ENCODE results near the gene ATG3. TPM values are rescaled to one million over a fixed set of nuclear protein-coding genes. Genes with fewer than 3 reads are reported as not detected.
A peak's percentile ranks its signal among the peaks of the same experiment; 100 is the strongest.
"Not testable (repeated sequence)": the region's sequence is repeated elsewhere in the genome, so short reads cannot be mapped to it uniquely, and the experiment has no call there.

The ATG3 gene
- polyA plus RNA-seq, 4 donors = 48.2 to 73.0 (median 63.5) TPM

- H3K36me3 ChIP-seq (ENCODE audit: control insufficient read depth in 3 of 3, insufficient read depth in 2 of 3, low read depth in 1 of 3, low read length in 3 of 3) = peaks cover 3 to 7% (median 3%) of the 10 kb centered on the region in 3 donors
- no peak for DNase-seq
- no peaks in the 10 kb centered on the region for H3K4me1 ChIP-seq (ENCODE audit: control insufficient read depth in 3 of 3, insufficient read depth in 2 of 3, low read depth in 1 of 3, low read length in 2 of 3)
- WGBS, 3 donors = 81 to 92% (median 86%) methylated on average over 3 of the region's 3 CpGs
- H3K9me3 ChIP-seq (ENCODE audit: control insufficient read depth in 2 of 2, insufficient read depth in 1 of 2, low read depth in 1 of 2, low read length in 1 of 2) = no peaks in the 10 kb centered on the region
- no peak for FAIRE-seq
- H3K27ac ChIP-seq (ENCODE audit: low read depth in 1 of 3, low read length in 2 of 3) = no peak overlapping the region
- H3K4me3 ChIP-seq (ENCODE audit: low read depth in 1 of 3, low read length in 3 of 3) = no peak overlapping the region
- H3K27me3 ChIP-seq (ENCODE audit: control insufficient read depth in 3 of 3, insufficient read depth in 3 of 3, low read length in 3 of 3) = no peaks in the 10 kb centered on the region
Measured at GRCh38 chr3:112579232-112579631, 17.5 kb upstream of the ATG3 start.

GRCh38 chr3:112572701-112573100, 10.9 kb upstream of the ATG3 start:
- peaks cover 0 to 19% (median 6%) of the 10 kb centered on the region in 3 donors for H3K36me3 ChIP-seq (ENCODE audit: control insufficient read depth in 3 of 3, insufficient read depth in 2 of 3, low read depth in 1 of 3, low read length in 3 of 3)
- no peak overlapping the region for H3K4me3 ChIP-seq (ENCODE audit: low read depth in 1 of 3, low read length in 3 of 3)
- no peaks in the 10 kb centered on the region for H3K9me3 ChIP-seq (ENCODE audit: control insufficient read depth in 2 of 2, insufficient read depth in 1 of 2, low read depth in 1 of 2, low read length in 1 of 2)
- no peak for DNase-seq
- FAIRE-seq = no peak
- 93 to 100% (median 100%) methylated on average over 1 of the region's 1 CpG for WGBS, 3 donors
- no peak overlapping the region for H3K27ac ChIP-seq (ENCODE audit: low read depth in 1 of 3, low read length in 2 of 3)
- H3K27me3 ChIP-seq (ENCODE audit: control insufficient read depth in 3 of 3, insufficient read depth in 3 of 3, low read length in 3 of 3) = no peaks in the 10 kb centered on the region
- H3K4me1 ChIP-seq (ENCODE audit: control insufficient read depth in 3 of 3, insufficient read depth in 2 of 3, low read depth in 1 of 3, low read length in 2 of 3) = no peaks in the 10 kb centered on the region

GRCh38 chr3:112569265-112569664, 7.5 kb upstream of the ATG3 start:
- 50 to 82% (median 67%) methylated on average over 1 of the region's 1 CpG for WGBS, 3 donors
- Histone ChIP-seq H3K4me3 (ENCODE audit: low read depth in 1 of 3, low read length in 3 of 3) (no peak overlapping the region), H3K4me1 (ENCODE audit: control insufficient read depth in 3 of 3, insufficient read depth in 2 of 3, low read depth in 1 of 3, low read length in 2 of 3) (peaks cover 0 to under 1% (median 0%) of the 10 kb centered on the region in 3 donors), H3K27ac (ENCODE audit: low read depth in 1 of 3, low read length in 2 of 3) (no peak overlapping the region), H3K9me3 (ENCODE audit: control insufficient read depth in 2 of 2, insufficient read depth in 1 of 2, low read depth in 1 of 2, low read length in 1 of 2) (no peaks in the 10 kb centered on the region), H3K36me3 (ENCODE audit: control insufficient read depth in 3 of 3, insufficient read depth in 2 of 3, low read depth in 1 of 3, low read length in 3 of 3) (peaks cover 0 to 19% (median 10%) of the 10 kb centered on the region in 3 donors), H3K27me3 (ENCODE audit: control insufficient read depth in 3 of 3, insufficient read depth in 3 of 3, low read length in 3 of 3) (no peaks in the 10 kb centered on the region)
- no peak for DNase-seq
- FAIRE-seq = no peak

DNA sequence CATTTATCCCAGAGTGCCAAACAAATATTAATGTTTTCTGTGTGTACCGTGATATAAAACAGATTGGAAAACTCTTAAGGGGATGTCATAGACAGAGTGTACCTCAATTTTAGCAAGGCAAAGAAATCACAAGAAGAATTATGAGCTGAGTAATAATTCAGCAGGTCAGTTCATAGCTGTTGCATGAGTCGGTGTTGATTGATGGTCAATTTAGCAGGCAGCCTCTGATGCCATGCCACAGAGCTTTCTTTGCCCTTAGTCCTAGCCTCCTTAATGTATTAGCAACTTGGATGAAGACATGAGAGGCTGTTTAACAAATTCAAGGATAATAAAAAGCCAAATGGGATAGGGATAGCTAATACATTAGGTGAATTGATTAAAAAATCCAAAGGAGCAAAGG, 6.9 kb upstream of the ATG3 start:
- no peak for FAIRE-seq
- peaks cover 0 to 6% (median 2%) of the 10 kb centered on the region in 3 donors for H3K4me1 ChIP-seq (ENCODE audit: control insufficient read depth in 3 of 3, insufficient read depth in 2 of 3, low read depth in 1 of 3, low read length in 2 of 3)
- H3K27me3 ChIP-seq (ENCODE audit: control insufficient read depth in 3 of 3, insufficient read depth in 3 of 3, low read length in 3 of 3) = no peaks in the 10 kb centered on the region
- WGBS, 3 donors = 93 to 95% (median 94%) methylated on average over 2 of the region's 2 CpGs
- no peaks in the 10 kb centered on the region for H3K9me3 ChIP-seq (ENCODE audit: control insufficient read depth in 2 of 2, insufficient read depth in 1 of 2, low read depth in 1 of 2, low read length in 1 of 2)
- no peak for DNase-seq
- H3K27ac ChIP-seq (ENCODE audit: low read depth in 1 of 3, low read length in 2 of 3) = no peak overlapping the region
- H3K36me3 ChIP-seq (ENCODE audit: control insufficient read depth in 3 of 3, insufficient read depth in 2 of 3, low read depth in 1 of 3, low read length in 3 of 3) = peaks cover 0 to 15% (median 10%) of the 10 kb centered on the region in 3 donors
- no peak overlapping the region for H3K4me3 ChIP-seq (ENCODE audit: low read depth in 1 of 3, low read length in 3 of 3)

DNA sequence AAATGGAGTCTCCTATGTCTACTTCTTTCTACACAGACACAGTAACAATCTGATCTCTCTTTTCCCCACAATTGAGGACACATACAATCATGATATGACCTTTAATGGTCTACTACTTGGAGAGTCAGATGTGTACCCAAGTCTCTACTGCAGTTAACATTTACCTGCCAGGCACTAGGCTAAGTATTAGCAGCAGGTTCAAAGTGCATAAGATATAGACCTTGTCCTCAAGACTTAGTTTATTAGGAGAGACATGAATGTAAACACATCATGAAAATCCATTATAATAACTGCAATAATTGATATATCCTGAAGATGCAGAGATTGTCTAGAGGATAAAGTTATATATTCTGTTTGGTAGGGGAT, 3.2 kb upstream of the ATG3 start:
- FAIRE-seq (no peak), DNase-seq (peak; percentile 68 to 81)
- H3K27me3 ChIP-seq (ENCODE audit: control insufficient read depth in 3 of 3, insufficient read depth in 3 of 3, low read length in 3 of 3) = no peaks in the 10 kb centered on the region
- peaks cover 0 to 12% (median 2%) of the 10 kb centered on the region in 3 donors for H3K4me1 ChIP-seq (ENCODE audit: control insufficient read depth in 3 of 3, insufficient read depth in 2 of 3, low read depth in 1 of 3, low read length in 2 of 3)
- H3K9me3 ChIP-seq (ENCODE audit: control insufficient read depth in 2 of 2, insufficient read depth in 1 of 2, low read depth in 1 of 2, low read length in 1 of 2) = no peaks in the 10 kb centered on the region
- no peak overlapping the region for H3K4me3 ChIP-seq (ENCODE audit: low read depth in 1 of 3, low read length in 3 of 3)
- H3K36me3 ChIP-seq (ENCODE audit: control insufficient read depth in 3 of 3, insufficient read depth in 2 of 3, low read depth in 1 of 3, low read length in 3 of 3) = peaks cover 0 to 7% (median 5%) of the 10 kb centered on the region in 3 donors
- H3K27ac ChIP-seq (ENCODE audit: low read depth in 1 of 3, low read length in 2 of 3) = peak overlapping the region in 2 of 3 donors; percentile 41 to 58

DNA sequence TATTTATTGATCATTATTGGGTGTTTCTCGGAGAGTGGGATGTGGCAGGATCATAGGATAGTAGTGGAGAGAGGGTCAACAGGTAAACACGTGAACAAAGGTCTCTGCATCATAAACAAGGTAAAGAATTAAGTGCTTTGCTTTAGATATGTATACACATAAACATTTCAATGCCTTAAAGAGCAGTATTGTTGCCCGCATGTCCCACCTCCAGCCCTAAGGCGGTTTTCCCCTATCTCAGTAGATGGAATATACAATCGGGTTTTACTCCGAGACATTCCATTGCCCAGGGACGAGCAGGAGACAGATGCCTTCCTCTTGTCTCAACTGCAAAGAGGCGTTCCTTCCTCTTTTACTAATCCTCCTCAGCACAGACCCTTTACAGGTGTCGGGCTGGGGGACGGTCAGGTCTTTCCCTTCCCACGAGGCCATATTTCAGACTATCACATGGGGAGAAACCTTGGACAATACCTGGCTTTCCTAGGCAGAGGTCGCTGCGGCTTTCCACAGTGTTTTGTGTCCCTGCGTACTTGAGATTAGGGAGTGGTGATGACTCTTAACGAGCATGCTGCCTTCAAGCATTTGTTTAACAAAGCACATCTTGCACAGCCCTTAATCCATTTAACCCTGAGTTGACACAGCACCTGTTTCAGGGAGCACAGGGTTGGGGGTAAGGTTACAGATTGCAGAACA, 2.6 kb upstream of the ATG3 start:
- 61 to 74% (median 65%) methylated on average over 11 to 14 of the region's 15 CpGs for WGBS, 3 donors
- H3K27ac ChIP-seq (ENCODE audit: low read depth in 1 of 3, low read length in 2 of 3) = peak overlapping the region in 2 of 3 donors; percentile 48 to 58

GRCh38 chr3:112561484-112561733, 353 bp downstream of the ATG3 start:
- peak overlapping the region; percentile 75 to 95 (median 88) for H3K4me3 ChIP-seq (ENCODE audit: low read depth in 1 of 3, low read length in 3 of 3)
- H3K36me3 ChIP-seq (ENCODE audit: control insufficient read depth in 3 of 3, insufficient read depth in 2 of 3, low read depth in 1 of 3, low read length in 3 of 3) = peaks cover 0 to 10% (median 0%) of the 10 kb centered on the region in 3 donors
- no peaks in the 10 kb centered on the region for H3K9me3 ChIP-seq (ENCODE audit: control insufficient read depth in 2 of 2, insufficient read depth in 1 of 2, low read depth in 1 of 2, low read length in 1 of 2)
- WGBS, 3 donors = 0 to 1% (median 0%) methylated on average over 21 to 29 of the region's 29 CpGs
- DNase-seq (peak in 1 of 2 donors; percentile 82), FAIRE-seq (no peak)
- no peaks in the 10 kb centered on the region for H3K27me3 ChIP-seq (ENCODE audit: control insufficient read depth in 3 of 3, insufficient read depth in 3 of 3, low read length in 3 of 3)
- peaks cover 0 to 12% (median 2%) of the 10 kb centered on the region in 3 donors for H3K4me1 ChIP-seq (ENCODE audit: control insufficient read depth in 3 of 3, insufficient read depth in 2 of 3, low read depth in 1 of 3, low read length in 2 of 3)
- H3K27ac ChIP-seq (ENCODE audit: low read depth in 1 of 3, low read length in 2 of 3) = peak overlapping the region; percentile 92 to 100 (median 97)

More for the DNA sequence above, 2.6 kb upstream of the ATG3 start:
- peak; percentile 30 to 39 for DNase-seq
- not testable (repeated sequence) for H3K9me3 ChIP-seq (ENCODE audit: control insufficient read depth in 2 of 2, insufficient read depth in 1 of 2, low read depth in 1 of 2, low read length in 1 of 2); FAIRE-seq; H3K4me3 ChIP-seq (ENCODE audit: low read depth in 1 of 3, low read length in 3 of 3); H3K27me3 ChIP-seq (ENCODE audit: control insufficient read depth in 3 of 3, insufficient read depth in 3 of 3, low read length in 3 of 3); H3K36me3 ChIP-seq (ENCODE audit: control insufficient read depth in 3 of 3, insufficient read depth in 2 of 3, low read depth in 1 of 3, low read length in 3 of 3)
- H3K4me1 ChIP-seq (ENCODE audit: control insufficient read depth in 3 of 3, insufficient read depth in 2 of 3, low read depth in 1 of 3, low read length in 2 of 3) = peaks cover 0 to 12% (median 2%) of the 10 kb centered on the region in 3 donors

DNA sequence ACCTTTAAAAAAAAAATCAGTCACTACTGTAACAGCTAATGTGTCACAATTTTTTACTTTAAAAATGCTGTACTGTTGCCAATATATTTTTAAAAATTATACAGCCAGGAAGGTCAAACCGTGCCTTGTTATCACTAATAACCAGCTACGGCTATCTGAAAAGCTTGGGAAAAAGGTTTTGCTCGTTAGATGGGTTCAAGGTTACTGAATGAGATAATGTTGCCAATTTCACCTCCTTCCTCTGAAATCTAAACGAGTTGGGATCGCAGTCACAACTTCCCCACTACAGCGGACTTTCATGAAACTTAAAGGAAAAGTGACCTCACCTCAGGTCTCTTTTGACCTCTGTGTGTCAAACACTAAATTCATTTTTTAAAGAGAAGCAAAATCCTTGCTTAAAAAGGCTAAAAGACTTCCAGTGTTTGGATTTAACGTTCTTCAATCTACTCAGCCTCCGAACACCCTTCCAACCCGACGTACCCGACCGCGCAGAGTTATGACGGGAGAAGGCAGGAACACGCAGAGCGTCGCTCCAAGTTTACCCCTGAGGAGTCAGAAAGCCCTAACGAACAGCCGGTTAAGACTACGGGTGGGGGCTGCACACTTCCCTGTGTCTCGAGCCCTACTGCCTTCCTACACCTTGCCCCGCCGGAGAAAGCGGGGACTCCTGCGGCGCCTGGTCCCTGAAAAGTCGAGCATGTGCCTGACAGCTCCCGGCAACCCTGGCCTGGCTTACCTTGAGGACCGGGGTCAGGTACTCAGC, 860 bp downstream of the ATG3 start:
- H3K36me3 ChIP-seq (ENCODE audit: control insufficient read depth in 3 of 3, insufficient read depth in 2 of 3, low read depth in 1 of 3, low read length in 3 of 3) = peaks cover 0 to 10% (median 0%) of the 10 kb centered on the region in 3 donors
- H3K27ac ChIP-seq (ENCODE audit: low read depth in 1 of 3, low read length in 2 of 3) = peak overlapping the region; percentile 92 to 100 (median 97)
- peak; percentile 81 to 89 for DNase-seq
- H3K27me3 ChIP-seq (ENCODE audit: control insufficient read depth in 3 of 3, insufficient read depth in 3 of 3, low read length in 3 of 3) = no peaks in the 10 kb centered on the region
- peaks cover 0 to 12% (median 2%) of the 10 kb centered on the region in 3 donors for H3K4me1 ChIP-seq (ENCODE audit: control insufficient read depth in 3 of 3, insufficient read depth in 2 of 3, low read depth in 1 of 3, low read length in 2 of 3)
- FAIRE-seq = no peak
- WGBS, 3 donors = 0% methylated on average over 29 of the region's 29 CpGs
- peak overlapping the region; percentile 75 to 95 (median 88) for H3K4me3 ChIP-seq (ENCODE audit: low read depth in 1 of 3, low read length in 3 of 3)
- no peaks in the 10 kb centered on the region for H3K9me3 ChIP-seq (ENCODE audit: control insufficient read depth in 2 of 2, insufficient read depth in 1 of 2, low read depth in 1 of 2, low read length in 1 of 2)
